GM23338 (cell line): ENCODE measurements around the gene ILKAP.

ENCODE experiments used
- CREB1 ChIP-seq: fragments of 250-450 bp; sonication (Bioruptor Pico); IDR thresholded peaks from 2 replicates; pipeline ENCODE4 v1.5.0; 2020; ENCODE audit warnings: low read depth, mild to moderate bottlenecking, moderate library complexity
- EZH2 ChIP-seq: fragments of 200-600 bp; sonication (generic); IDR thresholded peaks from one replicate; pipeline ENCODE4 v1.8.0; 2017; ENCODE audit warnings: antibody characterized with exemption, mild to moderate bottlenecking, low read depth; ENCODE audit not compliant: unreplicated experiment
- EZH2phosphoT487 ChIP-seq: fragments of 200-600 bp; sonication (generic); IDR thresholded peaks from one replicate; pipeline ENCODE4 v1.8.1; 2018; ENCODE audit warnings: antibody characterized with exemption; ENCODE audit not compliant: unreplicated experiment
- JUNB ChIP-seq: IDR thresholded peaks from one replicate; pipeline ENCODE4 v1.6.1; 2016; ENCODE audit warnings: antibody characterized with exemption; ENCODE audit not compliant: unreplicated experiment
- POLR2AphosphoS5 ChIP-seq: IDR thresholded peaks from 2 replicates; pipeline ENCODE4 v1.6.1; 2016; ENCODE audit warnings: antibody characterized with exemption, low read depth
- TF ChIP-seq, protein P1 (sequence below), 2 experiments: fragments of 200-600 bp in 1 of 2; sonication (generic) in 1 of 2; conservative IDR thresholded peaks; 2 replicates each; pipeline versions ENCODE4 v1.5.1 to v1.6.1; 2016 to 2017; ENCODE audit warnings: antibody characterized with exemption in 2 of 2, low read depth in 2 of 2, mild to moderate bottlenecking in 2 of 2, moderate library complexity in 1 of 2
- TF ChIP-seq, protein P2 (sequence below): IDR thresholded peaks from one replicate; pipeline ENCODE4 v1.6.1; 2018; ENCODE audit warnings: antibody characterized with exemption; ENCODE audit not compliant: unreplicated experiment
- TF ChIP-seq, protein P3 (sequence below): IDR thresholded peaks from 2 replicates; pipeline ENCODE4 v1.6.1; 2016; ENCODE audit warnings: antibody characterized with exemption

DNA sequence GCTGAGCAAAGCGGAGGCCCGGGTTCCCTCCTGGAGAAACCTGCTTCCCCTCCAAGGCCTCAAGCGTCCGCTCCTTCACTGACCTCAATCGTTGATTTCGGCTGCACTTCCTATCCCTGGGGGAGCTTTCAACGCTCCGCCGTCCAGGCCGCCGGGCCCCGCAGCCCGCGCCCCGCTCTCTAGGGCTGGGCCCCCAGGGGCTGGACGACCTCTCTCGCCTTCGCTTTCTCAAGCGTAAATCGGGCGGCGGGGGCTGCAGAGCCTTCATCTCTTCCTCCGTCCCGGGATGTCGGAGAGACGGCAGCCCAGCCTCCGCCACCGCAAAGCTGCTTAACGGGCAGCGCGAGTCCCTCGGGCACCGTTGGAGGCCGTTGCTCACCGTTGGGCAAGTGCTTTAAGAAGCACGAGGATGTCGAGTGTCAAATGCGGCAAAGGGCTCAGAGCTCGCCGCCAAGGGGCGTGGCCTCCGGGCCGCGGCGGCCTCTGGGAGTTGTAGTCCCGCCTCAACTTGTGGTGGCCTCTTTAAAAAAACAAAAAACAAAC is 27.8 kb upstream of the ILKAP start:
- TF ChIP-seq EZH2phosphoT487 (no peak), EZH2 (no peak), JUNB (no peak), CREB1 (no peak), POLR2AphosphoS5 (peak; percentile 45; the same call in 1 of the 2 replicates)
- TF ChIP-seq, protein P1, sequence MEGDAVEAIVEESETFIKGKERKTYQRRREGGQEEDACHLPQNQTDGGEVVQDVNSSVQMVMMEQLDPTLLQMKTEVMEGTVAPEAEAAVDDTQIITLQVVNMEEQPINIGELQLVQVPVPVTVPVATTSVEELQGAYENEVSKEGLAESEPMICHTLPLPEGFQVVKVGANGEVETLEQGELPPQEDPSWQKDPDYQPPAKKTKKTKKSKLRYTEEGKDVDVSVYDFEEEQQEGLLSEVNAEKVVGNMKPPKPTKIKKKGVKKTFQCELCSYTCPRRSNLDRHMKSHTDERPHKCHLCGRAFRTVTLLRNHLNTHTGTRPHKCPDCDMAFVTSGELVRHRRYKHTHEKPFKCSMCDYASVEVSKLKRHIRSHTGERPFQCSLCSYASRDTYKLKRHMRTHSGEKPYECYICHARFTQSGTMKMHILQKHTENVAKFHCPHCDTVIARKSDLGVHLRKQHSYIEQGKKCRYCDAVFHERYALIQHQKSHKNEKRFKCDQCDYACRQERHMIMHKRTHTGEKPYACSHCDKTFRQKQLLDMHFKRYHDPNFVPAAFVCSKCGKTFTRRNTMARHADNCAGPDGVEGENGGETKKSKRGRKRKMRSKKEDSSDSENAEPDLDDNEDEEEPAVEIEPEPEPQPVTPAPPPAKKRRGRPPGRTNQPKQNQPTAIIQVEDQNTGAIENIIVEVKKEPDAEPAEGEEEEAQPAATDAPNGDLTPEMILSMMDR (conservative IDR thresholded peaks at IDR 0.05; ENCODE audit: low read depth in 2 of 2) = no peak
- TF ChIP-seq, protein P2, sequence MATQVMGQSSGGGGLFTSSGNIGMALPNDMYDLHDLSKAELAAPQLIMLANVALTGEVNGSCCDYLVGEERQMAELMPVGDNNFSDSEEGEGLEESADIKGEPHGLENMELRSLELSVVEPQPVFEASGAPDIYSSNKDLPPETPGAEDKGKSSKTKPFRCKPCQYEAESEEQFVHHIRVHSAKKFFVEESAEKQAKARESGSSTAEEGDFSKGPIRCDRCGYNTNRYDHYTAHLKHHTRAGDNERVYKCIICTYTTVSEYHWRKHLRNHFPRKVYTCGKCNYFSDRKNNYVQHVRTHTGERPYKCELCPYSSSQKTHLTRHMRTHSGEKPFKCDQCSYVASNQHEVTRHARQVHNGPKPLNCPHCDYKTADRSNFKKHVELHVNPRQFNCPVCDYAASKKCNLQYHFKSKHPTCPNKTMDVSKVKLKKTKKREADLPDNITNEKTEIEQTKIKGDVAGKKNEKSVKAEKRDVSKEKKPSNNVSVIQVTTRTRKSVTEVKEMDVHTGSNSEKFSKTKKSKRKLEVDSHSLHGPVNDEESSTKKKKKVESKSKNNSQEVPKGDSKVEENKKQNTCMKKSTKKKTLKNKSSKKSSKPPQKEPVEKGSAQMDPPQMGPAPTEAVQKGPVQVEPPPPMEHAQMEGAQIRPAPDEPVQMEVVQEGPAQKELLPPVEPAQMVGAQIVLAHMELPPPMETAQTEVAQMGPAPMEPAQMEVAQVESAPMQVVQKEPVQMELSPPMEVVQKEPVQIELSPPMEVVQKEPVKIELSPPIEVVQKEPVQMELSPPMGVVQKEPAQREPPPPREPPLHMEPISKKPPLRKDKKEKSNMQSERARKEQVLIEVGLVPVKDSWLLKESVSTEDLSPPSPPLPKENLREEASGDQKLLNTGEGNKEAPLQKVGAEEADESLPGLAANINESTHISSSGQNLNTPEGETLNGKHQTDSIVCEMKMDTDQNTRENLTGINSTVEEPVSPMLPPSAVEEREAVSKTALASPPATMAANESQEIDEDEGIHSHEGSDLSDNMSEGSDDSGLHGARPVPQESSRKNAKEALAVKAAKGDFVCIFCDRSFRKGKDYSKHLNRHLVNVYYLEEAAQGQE = no peak
- TF ChIP-seq, protein P3, sequence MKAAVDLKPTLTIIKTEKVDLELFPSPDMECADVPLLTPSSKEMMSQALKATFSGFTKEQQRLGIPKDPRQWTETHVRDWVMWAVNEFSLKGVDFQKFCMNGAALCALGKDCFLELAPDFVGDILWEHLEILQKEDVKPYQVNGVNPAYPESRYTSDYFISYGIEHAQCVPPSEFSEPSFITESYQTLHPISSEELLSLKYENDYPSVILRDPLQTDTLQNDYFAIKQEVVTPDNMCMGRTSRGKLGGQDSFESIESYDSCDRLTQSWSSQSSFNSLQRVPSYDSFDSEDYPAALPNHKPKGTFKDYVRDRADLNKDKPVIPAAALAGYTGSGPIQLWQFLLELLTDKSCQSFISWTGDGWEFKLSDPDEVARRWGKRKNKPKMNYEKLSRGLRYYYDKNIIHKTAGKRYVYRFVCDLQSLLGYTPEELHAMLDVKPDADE = no peak; the same call in 1 of the 2 replicates
